ENCODE results near the gene OXER1. TPM values are rescaled to one million over a fixed set of nuclear protein-coding genes. Genes with fewer than 3 reads are reported as not detected.

The OXER1 gene
- total and polyA plus RNA-seq, 2 of the 13 experiments (the other 11 are each of a cell fraction or from before 2014, with no cell fraction given), result 8.0 to 9.0 TPM

GRCh38 chr2:42787788-42788477 is 24.0 kb upstream of the OXER1 start (continued):
- TF ChIP-seq NR2C2 (CRISPR knock-in tag; IDR thresholded peaks at IDR 0.05; ENCODE audit: borderline replicate concordance) (no peak; the same call in 1 of the 2 replicates), ZSCAN29 (CRISPR knock-in tag; conservative IDR thresholded peaks at IDR 0.05) (no peak), SMAD9 (CRISPR knock-in tag; IDR thresholded peaks at IDR 0.05) (no peak), FOXJ3 (CRISPR knock-in tag; IDR thresholded peaks at IDR 0.05; ENCODE audit: borderline replicate concordance) (peak; percentile 60; the same call in 1 of the 2 replicates), TEAD3 (CRISPR knock-in tag; optimal IDR thresholded peaks at IDR 0.05; ENCODE audit: borderline replicate concordance) (no peak), JARID2 (CRISPR knock-in tag; IDR thresholded peaks at IDR 0.05; ENCODE audit: insufficient replicate concordance) (no peak), PITX1 (CRISPR knock-in tag; IDR thresholded peaks at IDR 0.05) (no peak), ZNF83 (CRISPR knock-in tag; IDR thresholded peaks at IDR 0.05; ENCODE audit: borderline replicate concordance) (no peak), ZNF564 (CRISPR knock-in tag; IDR thresholded peaks at IDR 0.05) (no peak), ZNF850 (CRISPR knock-in tag; conservative IDR thresholded peaks at IDR 0.05) (no peak), ATF4 (CRISPR knock-in tag; IDR thresholded peaks at IDR 0.05) (no peak), HOXA3 (CRISPR knock-in tag; IDR thresholded peaks at IDR 0.05) (no peak), KDM6A (CRISPR knock-in tag; IDR thresholded peaks at IDR 0.05; ENCODE audit: low read depth) (peak; percentile 42), NFIB (CRISPR knock-in tag; IDR thresholded peaks at IDR 0.05; ENCODE audit: borderline replicate concordance) (no peak), RFX5 (IDR thresholded peaks at IDR 0.05; ENCODE audit: low read depth, low read length) (no peak), ZNF639 (CRISPR knock-in tag; conservative IDR thresholded peaks at IDR 0.05) (no peak), REXO4 (CRISPR knock-in tag; IDR thresholded peaks at IDR 0.05; ENCODE audit: borderline replicate concordance) (no peak), TBP (CRISPR knock-in tag; IDR thresholded peaks at IDR 0.05) (no peak), SUZ12 (IDR thresholded peaks at IDR 0.05; ENCODE audit: low read depth, low read length) (no peak), IRF2 (CRISPR knock-in tag; IDR thresholded peaks at IDR 0.05) (no peak)
- TF ChIP-seq, protein P1, sequence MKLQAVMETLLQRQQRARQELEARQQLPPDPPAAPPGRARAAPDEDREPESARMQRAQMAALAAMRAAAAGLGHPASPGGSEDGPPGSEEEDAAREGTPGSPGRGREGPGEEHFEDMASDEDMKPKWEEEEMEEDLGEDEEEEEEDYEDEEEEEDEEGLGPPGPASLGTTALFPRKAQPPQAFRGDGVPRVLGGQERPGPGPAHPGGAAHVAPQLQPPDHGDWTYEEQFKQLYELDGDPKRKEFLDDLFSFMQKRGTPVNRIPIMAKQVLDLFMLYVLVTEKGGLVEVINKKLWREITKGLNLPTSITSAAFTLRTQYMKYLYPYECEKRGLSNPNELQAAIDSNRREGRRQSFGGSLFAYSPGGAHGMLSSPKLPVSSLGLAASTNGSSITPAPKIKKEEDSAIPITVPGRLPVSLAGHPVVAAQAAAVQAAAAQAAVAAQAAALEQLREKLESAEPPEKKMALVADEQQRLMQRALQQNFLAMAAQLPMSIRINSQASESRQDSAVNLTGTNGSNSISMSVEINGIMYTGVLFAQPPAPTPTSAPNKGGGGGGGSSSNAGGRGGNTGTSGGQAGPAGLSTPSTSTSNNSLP (IDR thresholded peaks at IDR 0.05; ENCODE audit: low read depth, low read length), result no peak
- TF ChIP-seq, protein P2, sequence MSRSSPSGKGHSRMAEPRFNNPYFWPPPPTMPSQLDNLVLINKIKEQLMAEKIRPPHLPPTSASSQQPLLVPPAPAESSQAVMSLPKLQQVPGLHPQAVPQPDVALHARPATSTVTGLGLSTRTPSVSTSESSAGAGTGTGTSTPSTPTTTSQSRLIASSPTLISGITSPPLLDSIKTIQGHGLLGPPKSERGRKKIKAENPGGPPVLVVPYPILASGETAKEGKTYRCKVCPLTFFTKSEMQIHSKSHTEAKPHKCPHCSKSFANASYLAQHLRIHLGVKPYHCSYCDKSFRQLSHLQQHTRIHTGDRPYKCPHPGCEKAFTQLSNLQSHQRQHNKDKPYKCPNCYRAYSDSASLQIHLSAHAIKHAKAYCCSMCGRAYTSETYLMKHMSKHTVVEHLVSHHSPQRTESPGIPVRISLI (CRISPR knock-in tag; IDR thresholded peaks at IDR 0.05; ENCODE audit: borderline replicate concordance), result no peak
- TF ChIP-seq, protein P3, sequence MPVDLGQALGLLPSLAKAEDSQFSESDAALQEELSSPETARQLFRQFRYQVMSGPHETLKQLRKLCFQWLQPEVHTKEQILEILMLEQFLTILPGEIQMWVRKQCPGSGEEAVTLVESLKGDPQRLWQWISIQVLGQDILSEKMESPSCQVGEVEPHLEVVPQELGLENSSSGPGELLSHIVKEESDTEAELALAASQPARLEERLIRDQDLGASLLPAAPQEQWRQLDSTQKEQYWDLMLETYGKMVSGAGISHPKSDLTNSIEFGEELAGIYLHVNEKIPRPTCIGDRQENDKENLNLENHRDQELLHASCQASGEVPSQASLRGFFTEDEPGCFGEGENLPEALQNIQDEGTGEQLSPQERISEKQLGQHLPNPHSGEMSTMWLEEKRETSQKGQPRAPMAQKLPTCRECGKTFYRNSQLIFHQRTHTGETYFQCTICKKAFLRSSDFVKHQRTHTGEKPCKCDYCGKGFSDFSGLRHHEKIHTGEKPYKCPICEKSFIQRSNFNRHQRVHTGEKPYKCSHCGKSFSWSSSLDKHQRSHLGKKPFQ (CRISPR knock-in tag; IDR thresholded peaks at IDR 0.05; ENCODE audit: insufficient replicate concordance), result no peak
